Measurements from ENCODE around the gene MACROD2.

DNA sequence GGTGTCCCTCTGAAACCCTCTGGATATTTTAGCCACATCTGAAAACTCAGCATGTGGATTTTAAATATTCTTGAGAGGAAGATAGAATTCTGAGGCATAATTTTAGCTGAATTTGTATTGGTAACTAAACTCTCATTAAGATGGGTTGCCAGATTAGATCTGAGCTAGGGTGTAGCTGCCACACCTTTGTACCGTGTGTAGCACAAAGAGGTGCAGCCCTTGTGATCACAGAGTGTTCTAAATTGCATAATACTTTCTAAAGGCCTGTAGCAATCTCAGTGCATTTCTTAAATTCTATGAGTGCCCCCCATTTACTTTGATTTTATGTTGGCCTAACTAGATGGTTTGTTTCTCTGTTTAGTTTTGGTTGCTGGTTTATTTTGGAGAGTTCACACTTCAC is 289.1 kb downstream of the MACROD2 start:
- TF ChIP-seq POLR2A (IDR thresholded peaks at IDR 0.05) (no peak), POLR2AphosphoS5 (IDR thresholded peaks at IDR 0.05) (no peak)
